Gastroesophageal sphincter (tissue), 3 donors: ENCODE data around the gene FIBIN.

ENCODE experiments used
- POLR2A ChIP-seq, 2 donors: fragments of 450-650 bp; IDR thresholded peaks; one replicate each; pipeline ENCODE4 v1.6.1; 2017; ENCODE audit warnings: antibody characterized with exemption in 2 of 2, mild to moderate bottlenecking in 2 of 2, moderate library complexity in 1 of 2
- TF ChIP-seq, protein P1 (sequence below), 4 experiments: fragments of 200-600 bp in 2 of 4; fragments of 450-650 bp in 2 of 4; sonication (generic) in 1 of 4; IDR thresholded peaks; one replicate each; pipeline ENCODE4 v1.5.1; 2017 to 2019; ENCODE audit warnings: antibody characterized with exemption in 4 of 4, mild to moderate bottlenecking in 2 of 4, moderate library complexity in 2 of 4

DNA sequence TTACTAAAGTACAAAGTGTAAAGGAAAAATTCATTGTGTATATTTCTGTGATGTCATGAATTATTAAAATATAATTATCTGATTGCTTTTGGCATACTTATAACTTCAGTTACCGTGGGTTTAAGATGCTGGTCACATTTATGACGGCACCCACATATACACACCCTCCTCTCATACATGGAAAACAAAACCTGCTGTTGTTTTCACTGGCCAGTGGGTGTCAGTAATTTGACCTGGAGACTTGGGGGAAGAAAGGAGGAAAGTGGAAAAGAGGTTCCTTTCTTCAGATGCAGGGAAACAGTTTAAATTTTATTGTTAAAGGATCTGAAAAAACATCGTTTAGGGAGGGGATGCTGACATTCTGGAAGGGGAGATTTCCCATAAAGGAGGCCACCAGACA lies 46.0 kb downstream of the FIBIN start:
- TF ChIP-seq, protein P1, sequence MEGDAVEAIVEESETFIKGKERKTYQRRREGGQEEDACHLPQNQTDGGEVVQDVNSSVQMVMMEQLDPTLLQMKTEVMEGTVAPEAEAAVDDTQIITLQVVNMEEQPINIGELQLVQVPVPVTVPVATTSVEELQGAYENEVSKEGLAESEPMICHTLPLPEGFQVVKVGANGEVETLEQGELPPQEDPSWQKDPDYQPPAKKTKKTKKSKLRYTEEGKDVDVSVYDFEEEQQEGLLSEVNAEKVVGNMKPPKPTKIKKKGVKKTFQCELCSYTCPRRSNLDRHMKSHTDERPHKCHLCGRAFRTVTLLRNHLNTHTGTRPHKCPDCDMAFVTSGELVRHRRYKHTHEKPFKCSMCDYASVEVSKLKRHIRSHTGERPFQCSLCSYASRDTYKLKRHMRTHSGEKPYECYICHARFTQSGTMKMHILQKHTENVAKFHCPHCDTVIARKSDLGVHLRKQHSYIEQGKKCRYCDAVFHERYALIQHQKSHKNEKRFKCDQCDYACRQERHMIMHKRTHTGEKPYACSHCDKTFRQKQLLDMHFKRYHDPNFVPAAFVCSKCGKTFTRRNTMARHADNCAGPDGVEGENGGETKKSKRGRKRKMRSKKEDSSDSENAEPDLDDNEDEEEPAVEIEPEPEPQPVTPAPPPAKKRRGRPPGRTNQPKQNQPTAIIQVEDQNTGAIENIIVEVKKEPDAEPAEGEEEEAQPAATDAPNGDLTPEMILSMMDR (IDR thresholded peaks at IDR 0.05): no peak
- no peak for TF ChIP-seq POLR2A (IDR thresholded peaks at IDR 0.05)
